Brain microvascular endothelial cell (primary cell): Measurements from ENCODE around the gene AKNA.

Experiments used
- DNase-seq: peaks from one replicate; pipeline ENCODE4 v3.0.0-alpha.2; 2020
- H3K27ac ChIP-seq: fragments of 250-450 bp; sonication (Bioruptor Pico); 2 replicates; pipeline ENCODE4 v1.5.1; 2020; ENCODE audit warnings: mild to moderate bottlenecking, moderate library complexity
- H3K27me3 ChIP-seq: fragments of 250-450 bp; sonication (Bioruptor Pico); replicated peaks from 2 replicates; pipeline ENCODE4 v1.5.1; 2020; ENCODE audit warnings: mild to moderate bottlenecking
- H3K36me3 ChIP-seq: fragments of 250-450 bp; sonication (Bioruptor Pico); replicated peaks from 2 replicates; pipeline ENCODE4 v1.5.1; 2020; ENCODE audit warnings: mild to moderate bottlenecking
- H3K4me3 ChIP-seq: 2 replicates; pipeline ENCODE4 v1.5.1; 2011; ENCODE audit warnings: low read depth, mild to moderate bottlenecking, control low read depth, low read length, moderate library complexity
- in situ Hi-C: cut with HindIII; loops from 2 replicates; pipeline ENCODE4 v1.10.0; 2017; ENCODE audit warnings: low sequenced_read_pairs, low pct_ligation_motif_present
- TF ChIP-seq, protein P1 (sequence below): IDR thresholded peaks from 2 replicates; pipeline ENCODE4 v1.5.1; 2011; ENCODE audit warnings: low read depth, mild to moderate bottlenecking, moderate library complexity, low read length, control low read depth, inconsistent platforms; ENCODE audit errors: missing control alignments

Gene AKNA

GRCh38 chr9:114319147-114319546, 68.6 kb downstream of the AKNA start:
- DNase-seq = no peak
- in situ Hi-C loops = no loop called here
- Histone ChIP-seq H3K4me3 (no peak overlapping the region), H3K27ac (no peak overlapping the region), H3K27me3 (no peaks in the 10 kb centered on the region), H3K36me3 (no peaks in the 10 kb centered on the region)
- TF ChIP-seq, protein P1, sequence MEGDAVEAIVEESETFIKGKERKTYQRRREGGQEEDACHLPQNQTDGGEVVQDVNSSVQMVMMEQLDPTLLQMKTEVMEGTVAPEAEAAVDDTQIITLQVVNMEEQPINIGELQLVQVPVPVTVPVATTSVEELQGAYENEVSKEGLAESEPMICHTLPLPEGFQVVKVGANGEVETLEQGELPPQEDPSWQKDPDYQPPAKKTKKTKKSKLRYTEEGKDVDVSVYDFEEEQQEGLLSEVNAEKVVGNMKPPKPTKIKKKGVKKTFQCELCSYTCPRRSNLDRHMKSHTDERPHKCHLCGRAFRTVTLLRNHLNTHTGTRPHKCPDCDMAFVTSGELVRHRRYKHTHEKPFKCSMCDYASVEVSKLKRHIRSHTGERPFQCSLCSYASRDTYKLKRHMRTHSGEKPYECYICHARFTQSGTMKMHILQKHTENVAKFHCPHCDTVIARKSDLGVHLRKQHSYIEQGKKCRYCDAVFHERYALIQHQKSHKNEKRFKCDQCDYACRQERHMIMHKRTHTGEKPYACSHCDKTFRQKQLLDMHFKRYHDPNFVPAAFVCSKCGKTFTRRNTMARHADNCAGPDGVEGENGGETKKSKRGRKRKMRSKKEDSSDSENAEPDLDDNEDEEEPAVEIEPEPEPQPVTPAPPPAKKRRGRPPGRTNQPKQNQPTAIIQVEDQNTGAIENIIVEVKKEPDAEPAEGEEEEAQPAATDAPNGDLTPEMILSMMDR = no peak

DNA sequence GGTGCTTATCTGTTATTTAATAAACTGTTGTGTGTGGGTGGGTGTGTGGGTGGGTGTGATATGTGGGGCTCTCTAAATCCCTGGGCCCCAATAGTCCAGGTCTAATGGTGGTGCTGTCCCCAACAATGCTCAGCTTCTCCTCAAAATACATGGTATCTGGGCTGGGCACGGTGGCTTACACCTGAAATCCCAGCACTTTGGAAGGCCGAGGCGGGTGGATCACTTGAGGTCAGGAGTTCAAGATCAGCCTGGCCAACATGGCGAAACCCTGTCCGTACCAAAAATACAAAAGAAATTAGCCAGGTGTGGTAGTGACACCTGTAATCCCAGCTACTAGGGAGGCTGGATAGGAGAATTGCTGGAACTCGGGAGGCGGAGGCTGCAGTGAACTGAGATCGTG, 69.4 kb downstream of the AKNA start:
- TF ChIP-seq, protein P1 = no peak
- Histone ChIP-seq H3K4me3 (no peak overlapping the region), H3K27ac (no peak overlapping the region), H3K36me3 (no peaks in the 10 kb centered on the region), H3K27me3 (no peaks in the 10 kb centered on the region)
- no peak for DNase-seq
- in situ Hi-C loops = no loop called here

- TF ChIP-seq, protein P1 = no peak
- H3K27me3 ChIP-seq = no peaks in the 10 kb centered on the region
- no peak overlapping the region for H3K27ac ChIP-seq
- no peaks in the 10 kb centered on the region for H3K36me3 ChIP-seq
- no peak overlapping the region for H3K4me3 ChIP-seq
- in situ Hi-C loops = no loop called here
- no peak for DNase-seq
Measured at GRCh38 chr9:114317665-114318357, 70.0 kb downstream of the AKNA start.

- TF ChIP-seq, protein P1 = no peak
- no peak for DNase-seq
- H3K36me3 ChIP-seq = no peaks in the 10 kb centered on the region
- no peaks in the 10 kb centered on the region for H3K27me3 ChIP-seq
- H3K27ac ChIP-seq = no peak overlapping the region
- in situ Hi-C loops = no loop called here
- H3K4me3 ChIP-seq = no peak overlapping the region
Measured at GRCh38 chr9:114316605-114317230, 71.1 kb downstream of the AKNA start.

GRCh38 chr9:114315723-114316363, 71.9 kb downstream of the AKNA start:
- in situ Hi-C loops = no loop called here
- Histone ChIP-seq H3K27me3 (no peaks in the 10 kb centered on the region), H3K4me3 (no peak overlapping the region), H3K36me3 (no peaks in the 10 kb centered on the region), H3K27ac (no peak overlapping the region)
- DNase-seq = no peak
- TF ChIP-seq, protein P1 = no peak
